B cell (primary cell): ENCODE data around the gene EVI2A. TPM values are rescaled to one million over a fixed set of nuclear protein-coding genes. Genes with fewer than 3 reads are reported as not detected.
"Not testable (repeated sequence)": the region's sequence is repeated elsewhere in the genome, so short reads cannot be mapped to it uniquely, and the experiment has no call there.

Source experiments
- ATAC-seq: fragments of 200-7000 bp; cut with Tn5 transposase; one replicate; pipeline ENCODE4 v1.10.0; 2021; ENCODE audit warnings: low read depth, mild to moderate bottlenecking, moderate number of reproducible peaks, moderate library complexity
- CTCF ChIA-PET: fragments of 350-600 bp; sonication (Branson Sonifier 250); formaldehyde crosslinking; loops from one replicate; lab custom pipeline; 2021; ENCODE audit warnings: antibody characterized with exemption, inconsistent platforms; lab: Charles Lee
- POLR2A ChIA-PET: fragments of 350-600 bp; sonication (Branson Sonifier 250); formaldehyde crosslinking; loops from one replicate; lab custom pipeline; 2021; ENCODE audit warnings: antibody characterized with exemption; lab: Charles Lee
- DNase-seq: peaks from one replicate; pipeline ENCODE4 v3.0.0; 2013
- H2AFZ ChIP-seq: 2 replicates; pipeline ENCODE4 v1.6.1; 2012; ENCODE audit warnings: mild to moderate bottlenecking, low read depth, low read length; ENCODE audit not compliant: insufficient read depth, poor library complexity, severe bottlenecking
- H3K27ac ChIP-seq, 2 donors: 1 replicate in 1 of 2; 2 replicates in 1 of 2; pipeline ENCODE4 v1.5.1; 2012 to 2013; ENCODE audit warnings: low read length in 2 of 2, mild to moderate bottlenecking in 2 of 2, moderate library complexity in 1 of 2
- H3K27me3 ChIP-seq, 4 experiments: fragments of 200-600 bp in 1 of 4; sonication (generic) in 1 of 4; replicated peaks in 1 of 4; 1 replicate in 2 of 4; 2 replicates in 2 of 4; pipeline versions ENCODE4 v1.6.1 to v1.7.0; 2013 to 2016; ENCODE audit warnings: low read length in 3 of 4, mild to moderate bottlenecking in 2 of 4, mixed read lengths in 1 of 4, moderate library complexity in 1 of 4; ENCODE audit not compliant: insufficient read depth in 4 of 4, control insufficient read depth in 3 of 4; ENCODE audit errors: control extremely low read depth in 1 of 4
- H3K36me3 ChIP-seq, 2 experiments: replicated peaks in 1 of 2; 1 replicate in 1 of 2; 2 replicates in 1 of 2; pipeline versions ENCODE4 v1.6.1 to v1.7.1; 2013; ENCODE audit warnings: low read length in 1 of 2; ENCODE audit not compliant: insufficient read depth in 2 of 2, control insufficient read depth in 1 of 2; ENCODE audit errors: control extremely low read depth in 1 of 2, extremely low read depth in 1 of 2
- H3K4me1 ChIP-seq, 2 donors: fragments of 200-600 bp in 1 of 2; sonication (generic) in 1 of 2; 1 replicate in 1 of 2; 2 replicates in 1 of 2; pipeline versions ENCODE4 v1.5.1 to v1.6.1; 2013 to 2017; ENCODE audit warnings: low read length in 2 of 2; ENCODE audit not compliant: control insufficient read depth in 2 of 2, insufficient read depth in 2 of 2
- H3K4me2 ChIP-seq: replicated peaks from 2 replicates; pipeline ENCODE3; 2012; ENCODE audit warnings: mild to moderate bottlenecking, low read depth, low read length; ENCODE audit not compliant: poor library complexity, severe bottlenecking
- H3K4me3 ChIP-seq, 5 experiments: fragments of 200-600 bp in 1 of 5; sonication (generic) in 1 of 5; 1 replicate in 3 of 5; 2 replicates in 2 of 5; pipeline versions ENCODE4 v1.5.1 to v1.7.0; 2011 to 2016; ENCODE audit warnings: low read length in 4 of 5, mild to moderate bottlenecking in 4 of 5, low read depth in 2 of 5, control low read depth in 1 of 5, moderate library complexity in 1 of 5; ENCODE audit not compliant: insufficient read depth in 1 of 5; ENCODE audit errors: control extremely low read depth in 1 of 5, extremely low read depth in 1 of 5
- H3K79me2 ChIP-seq: fragments of 200-600 bp; sonication (generic); one replicate; pipeline ENCODE4 v1.6.0; 2016; ENCODE audit warnings: low read length; ENCODE audit not compliant: control insufficient read depth, insufficient read depth
- H3K9ac ChIP-seq: fragments of 200-600 bp; sonication (generic); 2 replicates; pipeline ENCODE4 v1.6.1; 2017; ENCODE audit warnings: mild to moderate bottlenecking, low read length, moderate library complexity
- H3K9me3 ChIP-seq, 3 donors: one replicate each; pipeline versions ENCODE4 v1.6.1 to v1.7.1; 2013; ENCODE audit warnings: low read length in 2 of 3; ENCODE audit not compliant: control insufficient read depth in 2 of 3, insufficient read depth in 1 of 3; ENCODE audit errors: control extremely low read depth in 1 of 3
- H4K20me1 ChIP-seq: 2 replicates; pipeline ENCODE4 v1.6.0; 2012; ENCODE audit warnings: mild to moderate bottlenecking, low read length; ENCODE audit not compliant: insufficient read depth, control insufficient read depth, poor library complexity, severe bottlenecking
- H3K27ac Mint-ChIP-seq: one replicate; pipeline ENCODE4 v1.8.0; 2021; ENCODE audit warnings: mixed read lengths
- H3K27me3 Mint-ChIP-seq: one replicate; pipeline ENCODE4 v1.8.0; 2021; ENCODE audit warnings: mixed read lengths
- H3K4me1 Mint-ChIP-seq: one replicate; pipeline ENCODE4 v1.8.0; 2021; ENCODE audit warnings: mixed read lengths
- H3K4me3 Mint-ChIP-seq: one replicate; pipeline ENCODE4 v1.8.0; 2021; ENCODE audit warnings: mixed read lengths
- H3K9me3 Mint-ChIP-seq: one replicate; pipeline ENCODE4 v1.8.0; 2022; ENCODE audit warnings: mixed read lengths; ENCODE audit not compliant: insufficient read depth
- EZH2 ChIP-seq: IDR thresholded peaks from 2 replicates; pipeline ENCODE4 v1.6.1; 2012; ENCODE audit warnings: borderline replicate concordance, low read depth, mild to moderate bottlenecking, moderate library complexity, low read length; ENCODE audit not compliant: insufficient read depth, poor library complexity, severe bottlenecking
- WGBS: methylation state at CpG from one replicate; pipeline ENCODE4 v1.1.5; 2013; ENCODE audit warnings: missing lambda C conversion rate; ENCODE audit not compliant: insufficient coverage; 5-methylcytosine and 5-hydroxymethylcytosine counted together
- intact Hi-C: fragments of 100-400 bp; cut with micrococcal nuclease; formaldehyde crosslinking; loops from one replicate; pipeline ENCODE4 v1.10.0; 2022
- polyA plus RNA-seq: library from polyadenylated mRNA; depleted of rRNA; stranded (reverse); fragments of >200 nt; gene quantifications from 2 replicates; pipeline ENCODE4 v1.2.3, GENCODE V29; 2012
- total RNA-seq, 2 donors: library from RNA; stranded (reverse); fragments of 120-200 nt in 1 of 2; gene quantifications; 1 replicate in 1 of 2; 2 replicates in 1 of 2; pipeline versions ENCODE4 v1.2.3 to v1.2.4, GENCODE V29; 2013 to 2022
- TF ChIP-seq, protein P1 (sequence below): fragments of 200-600 bp; IDR thresholded peaks from one replicate; pipeline ENCODE4 v1.8.0; 2022; ENCODE audit warnings: antibody characterized with exemption, mild to moderate bottlenecking

EVI2A gene
- total and polyA plus RNA-seq, 2 donors (not counting 1 experiment from before 2014, with no cell fraction given): 18.2 to 49.3 TPM

GRCh38 chr17:31355935-31356334, 34.5 kb upstream of the EVI2A start:
- H3K36me3 ChIP-seq: peaks cover 4 to 26% of the 10 kb centered on the region in 2 experiments
- ATAC-seq: no peak
- H3K4me2 ChIP-seq: no peak overlapping the region
- H3K4me1 ChIP-seq: no peaks in the 10 kb centered on the region
- no peak overlapping the region for H3K4me3 ChIP-seq
- no peak for DNase-seq
- no peak overlapping the region for H3K27ac ChIP-seq
- Mint-ChIP-seq H3K9me3 (no peaks in the 10 kb centered on the region), H3K4me1 (no peaks in the 10 kb centered on the region), H3K27ac (no peak overlapping the region), H3K27me3 (no peaks in the 10 kb centered on the region), H3K4me3 (no peak overlapping the region)
- no peaks in the 10 kb centered on the region for H4K20me1 ChIP-seq
- ChIA-PET CTCF (interaction anchor here (0.6 to 2.1 kb wide), 3 partner anchors 15 to 583 kb away, joined by 4 to 6 read pairs (median 4); no protein-coding TSS in a partner anchor), POLR2A (no interaction called here)
- no peak overlapping the region for H2AFZ ChIP-seq
- no CpG with 5 or more reads among the region's 1 CpG for WGBS
- H3K27me3 ChIP-seq: no peaks in the 10 kb centered on the region
- no peaks in the 10 kb centered on the region for H3K9me3 ChIP-seq
- intact Hi-C loops: no loop called here
- H3K9ac ChIP-seq: no peak overlapping the region
- no peaks in the 10 kb centered on the region for H3K79me2 ChIP-seq
- TF ChIP-seq, protein P1, sequence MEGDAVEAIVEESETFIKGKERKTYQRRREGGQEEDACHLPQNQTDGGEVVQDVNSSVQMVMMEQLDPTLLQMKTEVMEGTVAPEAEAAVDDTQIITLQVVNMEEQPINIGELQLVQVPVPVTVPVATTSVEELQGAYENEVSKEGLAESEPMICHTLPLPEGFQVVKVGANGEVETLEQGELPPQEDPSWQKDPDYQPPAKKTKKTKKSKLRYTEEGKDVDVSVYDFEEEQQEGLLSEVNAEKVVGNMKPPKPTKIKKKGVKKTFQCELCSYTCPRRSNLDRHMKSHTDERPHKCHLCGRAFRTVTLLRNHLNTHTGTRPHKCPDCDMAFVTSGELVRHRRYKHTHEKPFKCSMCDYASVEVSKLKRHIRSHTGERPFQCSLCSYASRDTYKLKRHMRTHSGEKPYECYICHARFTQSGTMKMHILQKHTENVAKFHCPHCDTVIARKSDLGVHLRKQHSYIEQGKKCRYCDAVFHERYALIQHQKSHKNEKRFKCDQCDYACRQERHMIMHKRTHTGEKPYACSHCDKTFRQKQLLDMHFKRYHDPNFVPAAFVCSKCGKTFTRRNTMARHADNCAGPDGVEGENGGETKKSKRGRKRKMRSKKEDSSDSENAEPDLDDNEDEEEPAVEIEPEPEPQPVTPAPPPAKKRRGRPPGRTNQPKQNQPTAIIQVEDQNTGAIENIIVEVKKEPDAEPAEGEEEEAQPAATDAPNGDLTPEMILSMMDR: no peak
- no peak for TF ChIP-seq EZH2

GRCh38 chr17:31349454-31349853, 28.0 kb upstream of the EVI2A start:
- Histone ChIP-seq H3K4me1 (no peaks in the 10 kb centered on the region), H3K79me2 (no peaks in the 10 kb centered on the region), H3K27ac (no peak overlapping the region), H3K27me3 (no peaks in the 10 kb centered on the region), H3K9ac (no peak overlapping the region), H3K9me3 (no peaks in the 10 kb centered on the region), H3K4me3 (no peak overlapping the region), H3K36me3 (peaks cover 5 to 24% of the 10 kb centered on the region in 2 experiments), H2AFZ (no peak overlapping the region), H4K20me1 (no peaks in the 10 kb centered on the region), H3K4me2 (no peak overlapping the region)
- Mint-ChIP-seq H3K9me3 (no peaks in the 10 kb centered on the region), H3K27ac (no peak overlapping the region), H3K4me3 (no peak overlapping the region), H3K4me1 (no peaks in the 10 kb centered on the region), H3K27me3 (no peaks in the 10 kb centered on the region)
- ATAC-seq (no peak), DNase-seq (no peak)
- ChIA-PET POLR2A (no interaction called here), CTCF (interaction anchor here (0.6 to 1.1 kb wide), 2 partner anchors 23 to 422 kb away, joined by 3 to 6 read pairs; no protein-coding TSS in a partner anchor)
- TF ChIP-seq, protein P1: no peak
- TF ChIP-seq EZH2: no peak
- intact Hi-C loops: no loop called here

GRCh38 chr17:31345191-31345747, 23.8 kb upstream of the EVI2A start:
- not testable (repeated sequence) for H3K4me3 Mint-ChIP-seq, H3K9me3 Mint-ChIP-seq

More at GRCh38 chr17:31345191-31345747, 23.8 kb upstream of the EVI2A start:
- H3K4me3 ChIP-seq, H3K27me3 ChIP-seq, intact Hi-C loops, H3K4me2 ChIP-seq, H3K9ac ChIP-seq, H3K36me3 ChIP-seq, ATAC-seq, H3K4me1 Mint-ChIP-seq, H4K20me1 ChIP-seq, H3K27ac ChIP-seq, H3K79me2 ChIP-seq, H3K27ac Mint-ChIP-seq, H3K27me3 Mint-ChIP-seq, H3K9me3 ChIP-seq, DNase-seq, H2AFZ ChIP-seq, POLR2A ChIA-PET, H3K4me1 ChIP-seq: not testable (repeated sequence)
- 94% methylated on average over 3 of the region's 34 CpGs for WGBS
- CTCF ChIA-PET: interaction anchor here (0.5 kb wide), 1 partner anchor 32 kb away, joined by 3 read pairs; no protein-coding TSS in a partner anchor
